Measurements from ENCODE around the gene METTL3. TPM values are rescaled to one million over a fixed set of nuclear protein-coding genes. Genes with fewer than 3 reads are reported as not detected.

METTL3 gene
- total RNA-seq, 6 experiments from 2014 or later, result 14.7 to 26.7 (median 18.4) TPM

DNA sequence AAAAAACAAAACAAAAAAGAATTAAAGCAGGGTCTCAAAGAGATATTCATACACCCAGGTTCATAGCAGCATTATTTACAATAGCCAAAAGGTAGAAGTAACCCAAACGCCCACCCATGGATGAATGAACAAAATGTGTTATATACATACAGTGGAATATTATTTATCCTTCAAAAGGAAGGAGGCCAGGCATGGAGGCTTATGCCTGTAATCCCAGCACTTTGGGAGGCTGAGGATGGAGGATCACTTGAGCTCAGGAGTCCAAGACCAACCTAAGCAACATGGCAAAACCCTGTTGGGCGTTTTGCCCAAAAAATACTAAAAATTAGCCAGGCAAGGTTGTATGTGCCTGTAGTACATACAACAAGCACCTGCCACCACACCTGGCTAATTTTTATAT is 4.6 kb downstream of the METTL3 start:
- 94% methylated on average over 2 of the region's 2 CpGs for WGBS (ENCODE audit: insufficient coverage, low coverage, low lambda C conversion rate, missing lambda C conversion rate)
- Histone ChIP-seq H3K27ac (no peak overlapping the region), H3K4me1 (peaks cover 0 to 12% (median 3%) of the 10 kb centered on the region in 4 donors), H3K4me3 (no peak overlapping the region), H3K36me3 (peaks cover 0 to 22% (median 8%) of the 10 kb centered on the region in 4 donors), H3K9me3 (no peaks in the 10 kb centered on the region), H3K27me3 (no peaks in the 10 kb centered on the region)
- intact Hi-C loops (cut with DNase I), result no loop called here
- no peak for DNase-seq
- no peak for ATAC-seq
- TF ChIP-seq, protein P1, sequence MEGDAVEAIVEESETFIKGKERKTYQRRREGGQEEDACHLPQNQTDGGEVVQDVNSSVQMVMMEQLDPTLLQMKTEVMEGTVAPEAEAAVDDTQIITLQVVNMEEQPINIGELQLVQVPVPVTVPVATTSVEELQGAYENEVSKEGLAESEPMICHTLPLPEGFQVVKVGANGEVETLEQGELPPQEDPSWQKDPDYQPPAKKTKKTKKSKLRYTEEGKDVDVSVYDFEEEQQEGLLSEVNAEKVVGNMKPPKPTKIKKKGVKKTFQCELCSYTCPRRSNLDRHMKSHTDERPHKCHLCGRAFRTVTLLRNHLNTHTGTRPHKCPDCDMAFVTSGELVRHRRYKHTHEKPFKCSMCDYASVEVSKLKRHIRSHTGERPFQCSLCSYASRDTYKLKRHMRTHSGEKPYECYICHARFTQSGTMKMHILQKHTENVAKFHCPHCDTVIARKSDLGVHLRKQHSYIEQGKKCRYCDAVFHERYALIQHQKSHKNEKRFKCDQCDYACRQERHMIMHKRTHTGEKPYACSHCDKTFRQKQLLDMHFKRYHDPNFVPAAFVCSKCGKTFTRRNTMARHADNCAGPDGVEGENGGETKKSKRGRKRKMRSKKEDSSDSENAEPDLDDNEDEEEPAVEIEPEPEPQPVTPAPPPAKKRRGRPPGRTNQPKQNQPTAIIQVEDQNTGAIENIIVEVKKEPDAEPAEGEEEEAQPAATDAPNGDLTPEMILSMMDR (IDR thresholded peaks at IDR 0.05), result no peak
- no peak for TF ChIP-seq POLR2A (IDR thresholded peaks at IDR 0.05)

DNA sequence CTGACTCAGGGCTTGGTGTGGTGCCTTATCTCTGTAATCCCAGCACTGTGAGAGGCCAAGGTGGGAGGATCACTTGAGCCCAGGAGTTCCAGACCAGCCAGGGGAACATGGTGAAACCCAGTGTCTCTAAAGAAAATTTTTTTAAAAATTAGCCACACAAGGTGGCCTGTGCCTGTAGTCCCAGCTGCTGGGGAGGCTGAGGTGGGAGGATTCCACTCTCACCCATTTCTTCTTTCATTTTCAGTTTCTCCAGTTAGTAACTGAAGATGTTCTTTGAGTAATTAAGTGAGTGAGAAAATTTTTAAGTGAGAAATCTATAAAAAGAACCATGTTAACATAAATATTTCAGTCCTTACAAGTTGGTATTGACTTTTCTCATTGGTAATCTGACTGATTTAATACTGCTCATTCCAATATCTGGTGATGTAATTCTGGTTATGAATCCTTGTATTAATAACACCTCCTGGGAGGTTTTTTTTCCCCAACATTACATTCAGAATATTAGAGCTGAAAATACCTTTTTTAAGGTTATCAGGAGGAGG is 6.1 kb downstream of the METTL3 start:
- ATAC-seq, result no peak
- peaks cover 0 to 8% (median 2%) of the 10 kb centered on the region in 4 donors for H3K4me1 ChIP-seq
- intact Hi-C loops (cut with DNase I), result no loop called here
- no peaks in the 10 kb centered on the region for H3K27me3 ChIP-seq
- peaks cover 0 to 27% (median 9%) of the 10 kb centered on the region in 4 donors for H3K36me3 ChIP-seq
- H3K9me3 ChIP-seq, result no peaks in the 10 kb centered on the region
- H3K4me3 ChIP-seq, result no peak overlapping the region
- no peak for DNase-seq
- H3K27ac ChIP-seq, result no peak overlapping the region
- no peak for TF ChIP-seq POLR2A (IDR thresholded peaks at IDR 0.05)
- TF ChIP-seq, protein P1 (IDR thresholded peaks at IDR 0.05), result no peak

GRCh38 chr14:21503376-21503775 is 7.8 kb downstream of the METTL3 start:
- H3K27ac ChIP-seq, result no peak overlapping the region
- no peaks in the 10 kb centered on the region for H3K9me3 ChIP-seq
- peaks cover 0 to 39% (median 13%) of the 10 kb centered on the region in 4 donors for H3K36me3 ChIP-seq
- intact Hi-C loops (cut with DNase I), result no loop called here
- 82% methylated on average over 4 of the region's 4 CpGs for WGBS (ENCODE audit: insufficient coverage, low coverage, low lambda C conversion rate, missing lambda C conversion rate)
- ATAC-seq (no peak), DNase-seq (no peak)
- H3K4me3 ChIP-seq, result no peak overlapping the region
- no peak for TF ChIP-seq POLR2A (IDR thresholded peaks at IDR 0.05)
- TF ChIP-seq, protein P1 (IDR thresholded peaks at IDR 0.05), result no peak
- H3K4me1 ChIP-seq, result no peaks in the 10 kb centered on the region
- no peaks in the 10 kb centered on the region for H3K27me3 ChIP-seq

GRCh38 chr14:21501568-21501967 is 9.6 kb downstream of the METTL3 start:
- no peaks in the 10 kb centered on the region for H3K9me3 ChIP-seq
- ATAC-seq, result no peak
- DNase-seq, result no peak
- intact Hi-C loops (cut with DNase I), result no loop called here
- H3K36me3 ChIP-seq, result peaks cover 0 to 49% (median 22%) of the 10 kb centered on the region in 4 donors
- WGBS (ENCODE audit: insufficient coverage, low coverage, low lambda C conversion rate, missing lambda C conversion rate), result 95% methylated on average over 5 of the region's 5 CpGs
- H3K4me3 ChIP-seq, result no peak overlapping the region
- H3K27me3 ChIP-seq, result no peaks in the 10 kb centered on the region
- no peak overlapping the region for H3K27ac ChIP-seq
- TF ChIP-seq, protein P1 (IDR thresholded peaks at IDR 0.05), result no peak
- TF ChIP-seq POLR2A (IDR thresholded peaks at IDR 0.05), result no peak
- H3K4me1 ChIP-seq, result no peaks in the 10 kb centered on the region
